T-helper 2 cell (primary cell): Measurements from ENCODE around the gene EPOP.

Experiments
- DNase-seq, 5 experiments: peaks; one replicate each; pipeline versions ENCODE4 v3.0.0 to v3.0.0-alpha.2; 2012 to 2022

EPOP gene

GRCh38 chr17:38705803-38706504 lies 31.2 kb upstream of the EPOP start:
- DNase-seq, result peak in 1 of 5 experiments; percentile 31

DNA sequence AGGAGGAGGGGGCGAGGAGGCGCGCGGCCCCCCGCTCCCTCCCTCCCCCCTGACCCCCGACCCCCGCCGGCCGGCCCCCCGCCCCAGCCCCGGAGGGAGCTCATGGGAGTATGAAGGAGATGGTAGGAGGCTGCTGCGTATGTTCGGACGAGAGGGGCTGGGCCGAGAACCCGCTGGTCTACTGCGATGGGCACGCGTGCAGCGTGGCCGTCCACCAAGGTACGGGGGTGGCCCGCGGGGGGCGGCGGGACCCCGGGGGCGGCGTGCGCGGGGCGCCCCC lies 30.7 kb upstream of the EPOP start:
- DNase-seq, result no peak

DNA sequence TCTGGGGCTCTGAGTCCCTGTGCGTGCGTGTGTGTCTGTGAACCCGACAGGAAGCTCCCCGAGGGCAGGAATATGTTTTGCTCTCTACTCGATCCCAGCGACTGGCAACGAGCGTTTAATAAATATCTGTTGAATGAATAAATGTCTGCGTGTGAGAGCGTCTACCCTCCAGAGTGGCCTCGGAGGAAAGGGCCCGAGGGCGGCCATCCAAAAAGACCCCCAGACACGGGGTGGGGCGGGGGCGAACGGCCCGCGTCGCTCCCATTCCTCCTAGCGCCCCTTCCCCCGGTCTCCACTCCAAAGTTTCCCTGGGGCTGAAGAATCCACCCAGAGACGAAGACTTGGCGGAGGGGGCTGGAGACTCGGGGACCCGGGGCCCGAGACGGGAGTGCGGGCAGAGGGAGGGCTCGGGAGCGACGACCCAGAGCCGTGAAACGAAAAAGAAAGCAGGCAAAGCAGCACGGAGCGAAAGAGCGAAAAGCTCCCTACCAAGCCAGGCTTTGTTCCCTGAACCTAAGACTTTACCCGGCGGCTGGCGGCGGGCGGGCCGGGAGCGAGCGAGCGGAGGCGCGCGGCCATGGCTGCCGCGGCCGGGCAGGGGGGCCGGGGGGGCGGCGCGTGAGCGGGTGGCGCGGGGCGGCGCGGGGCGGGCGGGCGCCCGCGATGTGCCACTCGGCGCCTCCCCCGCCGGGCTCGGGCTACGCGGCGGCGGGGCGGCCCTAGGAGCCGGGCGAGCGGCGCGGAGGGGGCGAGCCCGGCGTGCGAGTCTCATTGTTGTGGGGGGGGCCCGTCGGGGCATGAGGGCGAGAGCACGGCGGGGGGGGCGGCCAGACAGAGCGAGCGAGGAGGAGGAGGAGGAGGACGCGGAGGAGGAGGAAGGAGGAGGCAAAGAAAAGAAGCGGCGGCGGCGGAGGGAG lies 30.1 kb upstream of the EPOP start, which contains the start of gene MLLT6:
Gene MLLT6 (plus strand): TSS at position 668 of the 917 bp plus-strand sequence. CDS start 360 bp downstream, outside the sequence.
- DNase-seq, result peak; percentile 63 to 88 (median 77)

DNA sequence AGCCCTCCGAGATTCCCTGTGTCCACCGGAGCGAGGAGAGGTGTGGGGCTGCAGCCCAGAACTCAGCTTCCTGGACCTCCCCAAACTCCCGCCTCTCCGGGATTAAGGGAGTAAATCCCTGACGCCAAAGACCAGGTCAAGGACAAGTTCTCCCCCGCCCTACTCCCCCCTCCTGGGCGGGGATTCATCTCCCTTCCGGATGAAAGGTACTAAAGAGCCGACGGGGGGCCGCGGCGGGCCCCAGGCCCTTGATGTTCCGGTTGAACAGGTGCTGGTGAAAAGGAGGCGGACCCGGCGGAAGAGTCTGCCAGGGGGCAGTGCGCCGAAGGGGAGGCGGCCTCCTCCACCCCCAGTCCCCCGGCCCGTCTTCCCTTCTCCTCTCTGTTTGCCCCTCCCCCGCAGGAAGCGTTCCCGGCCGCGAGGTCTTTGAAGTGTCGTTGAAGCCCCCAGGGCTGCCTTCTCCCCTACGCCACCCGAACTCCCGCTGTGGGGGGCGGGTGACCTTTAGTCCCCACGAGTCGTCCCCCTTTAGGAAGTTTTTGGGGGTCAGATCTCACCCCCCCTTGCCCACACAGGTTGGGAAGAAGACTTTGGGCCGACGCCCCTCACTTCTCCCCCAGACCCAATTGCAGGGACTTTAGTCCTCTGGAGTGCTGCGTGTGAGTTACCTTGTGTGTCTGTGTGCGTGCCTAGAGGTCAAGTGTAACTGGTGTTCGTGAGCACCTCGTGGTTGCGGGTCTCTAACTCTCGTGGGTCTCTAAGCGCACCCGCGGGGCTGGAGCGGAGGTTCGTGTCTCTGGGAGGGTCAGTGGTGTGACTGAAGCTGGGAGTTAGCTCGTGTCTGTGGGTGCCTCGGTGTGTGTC lies 29.2 kb upstream of the EPOP start:
- DNase-seq, result peak; percentile 43 to 84 (median 63)

- DNase-seq, result peak in 1 of 5 experiments; percentile 39
These were observed 28.4 kb upstream of the EPOP start for GRCh38 chr17:38702916-38703741.

- DNase-seq, result peak; percentile 66 to 92 (median 73)
These were observed 27.6 kb upstream of the EPOP start for GRCh38 chr17:38702166-38702915.

GRCh38 chr17:38701504-38702165 lies 26.9 kb upstream of the EPOP start:
- peak; percentile 18 to 78 (median 72) for DNase-seq

- no peak for DNase-seq
These were observed 24.0 kb upstream of the EPOP start for GRCh38 chr17:38698760-38699159.

GRCh38 chr17:38697061-38697820 lies 22.5 kb upstream of the EPOP start:
- DNase-seq, result no peak

DNA sequence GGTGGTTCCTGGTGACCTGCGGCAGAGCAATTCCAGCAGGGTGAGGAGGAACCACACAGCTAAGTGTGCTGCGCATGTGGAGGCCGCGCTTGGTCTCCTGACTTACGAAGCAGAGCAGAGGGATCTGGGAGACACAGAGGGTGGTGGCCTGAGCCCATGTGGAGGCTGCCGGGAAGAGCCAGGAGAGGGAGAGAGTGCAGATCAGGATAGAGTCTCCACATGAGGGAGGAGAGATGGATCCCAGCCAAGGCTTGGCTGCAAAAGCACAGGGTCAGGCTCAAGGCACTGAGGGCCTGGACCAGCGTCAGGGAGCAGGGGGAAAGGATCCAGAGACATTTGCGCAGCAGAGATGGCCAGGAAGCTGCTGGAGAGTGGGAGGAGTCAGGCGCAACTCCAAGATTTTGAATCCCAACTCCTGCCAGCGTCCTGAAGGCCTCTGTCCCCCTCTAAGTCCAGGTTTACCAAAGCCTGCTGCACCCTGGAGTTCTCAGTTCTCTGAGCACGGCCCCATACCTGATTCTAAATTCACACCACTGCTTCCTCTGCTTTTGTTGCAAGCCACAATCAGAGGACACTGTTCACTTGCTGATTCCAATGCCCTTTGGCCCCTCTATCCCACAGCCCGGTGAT lies 19.1 kb upstream of the EPOP start:
- no peak for DNase-seq

DNA sequence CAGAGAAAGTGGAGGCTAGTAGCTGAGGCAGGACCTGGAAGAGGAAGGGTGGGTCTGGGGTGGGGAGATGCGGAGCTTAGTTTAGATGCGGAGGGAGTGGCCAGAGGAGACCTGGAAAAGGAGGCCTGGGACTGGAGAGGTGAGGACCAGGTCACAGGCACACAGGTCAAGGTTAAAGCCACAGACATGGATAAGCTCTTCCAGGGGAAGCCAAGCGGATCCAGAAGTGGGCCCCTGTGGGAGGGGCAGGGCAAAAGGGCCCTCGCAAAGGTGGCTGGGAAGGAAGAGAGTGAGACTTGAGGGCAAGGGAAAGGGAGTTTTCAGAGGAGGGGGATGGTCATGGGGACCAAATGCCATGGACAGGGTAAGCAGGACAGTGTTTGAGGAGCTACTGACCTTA lies 16.4 kb upstream of the EPOP start:
- no peak for DNase-seq

GRCh38 chr17:38690386-38690785 lies 15.6 kb upstream of the EPOP start:
- DNase-seq, result no peak

DNA sequence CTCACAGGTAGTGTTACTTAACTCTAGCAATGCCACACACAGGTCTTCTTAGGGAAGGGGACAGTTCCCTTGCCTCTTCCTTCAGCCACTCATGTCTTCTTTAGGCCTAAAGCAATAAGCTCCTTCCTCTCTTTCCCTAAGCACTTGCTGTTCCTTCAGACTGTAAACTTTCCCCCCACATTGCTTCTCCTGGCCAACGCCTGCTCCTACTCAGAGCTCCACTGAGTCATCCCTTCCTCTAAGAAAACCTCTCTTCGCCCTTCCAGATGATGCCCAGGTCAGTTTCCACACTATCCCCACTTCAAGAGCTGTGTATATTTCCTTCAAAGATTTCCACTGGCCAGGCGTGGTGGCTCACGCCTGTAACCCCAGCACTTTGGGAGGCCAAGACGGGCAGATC lies 12.5 kb upstream of the EPOP start:
- no peak for DNase-seq

GRCh38 chr17:38685491-38685890 lies 10.7 kb upstream of the EPOP start:
- DNase-seq, result no peak

GRCh38 chr17:38681096-38681495 lies 6.3 kb upstream of the EPOP start:
- DNase-seq, result no peak

GRCh38 chr17:38677819-38678218 lies 3.1 kb upstream of the EPOP start:
- DNase-seq, result no peak

GRCh38 chr17:38676706-38677504 lies 2.1 kb upstream of the EPOP start:
- DNase-seq, result peak; percentile 41 to 76 (median 58)

- peak in 4 of 5 experiments; percentile 13 to 19 (median 17) for DNase-seq
These were observed 576 bp downstream of the EPOP start for GRCh38 chr17:38674014-38674748.
